Measurements from ENCODE around the gene CNTD1. TPM values are rescaled to one million over a fixed set of nuclear protein-coding genes. Genes with fewer than 3 reads are reported as not detected.

The CNTD1 gene
- total RNA-seq = under 1 TPM in 1 of 2 donors, not detected in 1; 0.16 TPM

DNA sequence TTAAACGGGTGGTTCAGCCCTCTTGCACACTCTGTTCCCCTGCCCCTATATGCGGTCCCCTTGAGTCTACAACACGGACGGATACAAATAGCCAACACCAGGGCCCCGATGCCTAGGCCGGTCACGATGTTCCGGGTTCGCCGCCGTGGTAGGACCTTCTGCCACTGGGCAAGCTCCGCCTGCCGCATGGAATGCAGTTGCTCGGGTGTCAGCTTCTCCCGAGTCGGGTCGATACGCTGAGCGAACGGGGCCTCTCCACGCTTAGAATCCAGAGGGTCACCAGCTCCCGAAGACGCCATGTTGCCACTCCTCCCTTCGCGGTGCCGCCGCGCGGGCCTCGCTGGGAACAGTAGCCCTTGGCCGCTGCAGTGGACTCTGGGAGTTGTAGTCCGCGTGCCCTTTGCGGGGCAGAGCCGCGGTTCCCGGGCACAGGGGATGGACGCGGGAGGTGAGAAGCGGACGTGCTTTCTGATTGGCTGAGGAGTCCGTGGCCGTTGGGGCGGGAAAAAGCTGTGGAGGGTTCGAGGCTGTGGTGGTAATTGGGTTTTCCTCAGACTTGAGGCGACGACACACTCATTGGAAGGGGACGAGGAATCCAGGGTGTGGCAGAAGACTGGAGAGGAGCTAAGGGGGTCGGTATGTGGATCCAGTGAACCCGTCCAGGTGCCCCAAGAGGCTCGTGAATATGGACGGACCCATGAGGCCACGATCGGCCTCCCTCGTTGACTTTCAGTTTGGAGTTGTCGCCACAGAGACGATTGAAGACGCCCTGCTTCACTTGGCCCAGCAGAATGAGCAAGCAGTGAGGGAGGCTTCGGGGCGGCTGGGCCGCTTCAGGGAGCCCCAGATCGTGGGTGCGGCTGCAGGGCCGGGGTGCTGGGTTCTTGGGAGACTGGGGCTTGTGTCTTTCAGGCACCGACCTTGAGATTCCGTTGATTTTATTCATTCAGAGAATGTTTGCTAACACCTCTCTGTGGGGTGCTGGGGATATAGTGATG, at the start of gene CNTD1, which contains the start of gene COA3:
Gene CNTD1, plus strand, starts transcription at position 479 of the 998 bp plus-strand sequence. Its CDS starts 207 bp downstream, at position 686.
Gene COA3, minus strand, starts transcription at position 322 of the 998 bp plus-strand sequence. Its CDS starts 23 bp downstream, at position 299.
- TF ChIP-seq, protein P1, sequence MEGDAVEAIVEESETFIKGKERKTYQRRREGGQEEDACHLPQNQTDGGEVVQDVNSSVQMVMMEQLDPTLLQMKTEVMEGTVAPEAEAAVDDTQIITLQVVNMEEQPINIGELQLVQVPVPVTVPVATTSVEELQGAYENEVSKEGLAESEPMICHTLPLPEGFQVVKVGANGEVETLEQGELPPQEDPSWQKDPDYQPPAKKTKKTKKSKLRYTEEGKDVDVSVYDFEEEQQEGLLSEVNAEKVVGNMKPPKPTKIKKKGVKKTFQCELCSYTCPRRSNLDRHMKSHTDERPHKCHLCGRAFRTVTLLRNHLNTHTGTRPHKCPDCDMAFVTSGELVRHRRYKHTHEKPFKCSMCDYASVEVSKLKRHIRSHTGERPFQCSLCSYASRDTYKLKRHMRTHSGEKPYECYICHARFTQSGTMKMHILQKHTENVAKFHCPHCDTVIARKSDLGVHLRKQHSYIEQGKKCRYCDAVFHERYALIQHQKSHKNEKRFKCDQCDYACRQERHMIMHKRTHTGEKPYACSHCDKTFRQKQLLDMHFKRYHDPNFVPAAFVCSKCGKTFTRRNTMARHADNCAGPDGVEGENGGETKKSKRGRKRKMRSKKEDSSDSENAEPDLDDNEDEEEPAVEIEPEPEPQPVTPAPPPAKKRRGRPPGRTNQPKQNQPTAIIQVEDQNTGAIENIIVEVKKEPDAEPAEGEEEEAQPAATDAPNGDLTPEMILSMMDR (IDR thresholded peaks at IDR 0.05) = no peak
- H3K27ac ChIP-seq = peak within 1 kb of the TSS; percentile 72 to 84

GRCh38 chr17:42748908-42749798, 49.5 kb upstream of the CNTD1 start:
- peak overlapping the region; percentile 48 for H3K27ac ChIP-seq
- TF ChIP-seq, protein P1 (IDR thresholded peaks at IDR 0.05) = no peak
- no peaks in the 10 kb centered on the region for H3K9me3 ChIP-seq
- no peak for DNase-seq (ENCODE audit: low spot score)
- no peak overlapping the region for H3K4me3 ChIP-seq
- H3K36me3 ChIP-seq = no peaks in the 10 kb centered on the region
- H3K27me3 ChIP-seq = no peaks in the 10 kb centered on the region
- H3K4me1 ChIP-seq = peaks cover 0 to 40% of the 10 kb centered on the region in 2 donors

More for the DNA sequence above, at the start of gene CNTD1, which contains the start of gene COA3:
- Histone ChIP-seq H3K27me3 (no peaks in the 10 kb centered on the region), H3K4me1 (peaks cover 0 to 15% of the 10 kb centered on the region in 2 donors), H3K36me3 (no peaks in the 10 kb centered on the region), H3K9me3 (no peaks in the 10 kb centered on the region), H3K4me3 (peak within 1 kb of the TSS; percentile 74 to 95)
- DNase-seq (ENCODE audit: low spot score) = peak; percentile 76

DNA sequence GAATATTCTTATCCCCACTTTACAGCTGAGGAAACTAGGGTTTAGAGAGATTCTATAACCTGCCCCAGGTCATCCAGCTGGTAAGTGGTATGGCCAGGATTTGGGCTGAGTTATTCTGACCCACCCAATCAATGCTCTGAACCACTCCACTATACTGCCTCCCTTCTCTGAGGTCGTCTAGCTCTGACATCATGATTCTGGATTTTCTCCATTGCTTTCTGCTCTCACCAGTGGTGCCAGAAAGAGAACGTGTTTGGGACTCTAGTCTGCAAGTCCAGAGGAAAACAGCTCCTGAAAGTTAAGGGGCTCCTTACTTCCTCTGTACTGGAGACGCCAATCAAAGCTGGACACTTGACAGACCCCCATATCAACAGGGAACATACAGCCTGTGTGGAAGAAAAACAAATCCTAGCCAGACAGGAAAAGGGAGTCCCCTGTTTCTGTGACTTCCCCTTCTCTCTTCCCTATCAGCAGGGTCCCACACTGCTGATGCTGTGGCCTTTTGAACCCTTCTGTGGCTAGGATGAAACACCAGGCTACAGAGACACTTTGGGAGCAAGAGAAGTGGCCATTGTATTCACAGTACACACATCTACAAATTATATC, 47.8 kb upstream of the CNTD1 start:
- peak overlapping the region; percentile 48 for H3K27ac ChIP-seq
- H3K27me3 ChIP-seq = no peaks in the 10 kb centered on the region
- no peak for DNase-seq (ENCODE audit: low spot score)
- H3K9me3 ChIP-seq = no peaks in the 10 kb centered on the region
- TF ChIP-seq, protein P1 (IDR thresholded peaks at IDR 0.05) = no peak
- H3K4me3 ChIP-seq = no peak overlapping the region
- H3K36me3 ChIP-seq = no peaks in the 10 kb centered on the region
- peaks cover 0 to 39% of the 10 kb centered on the region in 2 donors for H3K4me1 ChIP-seq

DNA sequence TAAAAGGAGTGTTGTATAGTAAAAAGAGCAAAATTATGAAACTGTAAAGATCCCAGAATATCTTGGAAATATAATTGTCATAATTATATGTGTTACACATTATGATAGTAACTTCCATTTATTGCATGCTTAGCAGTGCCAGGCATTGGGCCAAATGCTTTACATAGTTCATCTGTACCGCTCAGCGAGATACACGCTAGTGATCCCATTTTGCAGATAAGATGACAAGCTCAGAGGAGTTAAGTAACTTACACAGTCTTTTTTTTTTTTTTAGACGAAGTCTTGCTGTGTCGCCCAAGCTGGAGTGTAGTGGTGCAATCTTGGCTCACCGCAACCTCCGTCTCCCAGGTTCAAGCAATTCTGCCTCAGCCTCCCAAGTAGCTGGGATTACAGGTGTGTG, 47.0 kb upstream of the CNTD1 start:
- Histone ChIP-seq H3K36me3 (no peaks in the 10 kb centered on the region), H3K4me3 (no peak overlapping the region), H3K4me1 (peaks cover 0 to 39% of the 10 kb centered on the region in 2 donors), H3K27ac (no peak overlapping the region), H3K27me3 (no peaks in the 10 kb centered on the region), H3K9me3 (no peaks in the 10 kb centered on the region)
- no peak for DNase-seq (ENCODE audit: low spot score)
- TF ChIP-seq, protein P1 (IDR thresholded peaks at IDR 0.05) = no peak

- H3K4me1 ChIP-seq = peaks cover 0 to 19% of the 10 kb centered on the region in 2 donors
- peak overlapping the region in 1 of 2 donors; percentile 31 for H3K27ac ChIP-seq
- H3K36me3 ChIP-seq = no peaks in the 10 kb centered on the region
- TF ChIP-seq, protein P1 (IDR thresholded peaks at IDR 0.05) = no peak
- peak; percentile 90 for DNase-seq (ENCODE audit: low spot score)
- H3K27me3 ChIP-seq = no peaks in the 10 kb centered on the region
- no peaks in the 10 kb centered on the region for H3K9me3 ChIP-seq
- no peak overlapping the region for H3K4me3 ChIP-seq
Observed at GRCh38 chr17:42754782-42755181, 43.9 kb upstream of the CNTD1 start.
